Measurements from ENCODE around the gene PANX1. TPM values are rescaled to one million over a fixed set of nuclear protein-coding genes. Genes with fewer than 3 reads are reported as not detected.

The PANX1 gene
- total RNA-seq, 1 experiment from 2014 or later, result 21.9 TPM

- Histone ChIP-seq H3K4me3 (replicated peaks in 1 of 2; ENCODE audit: low read depth in 1 of 2, low read length in 2 of 2) (no peak overlapping the region), H3K9ac (ENCODE audit: low read length) (no peak overlapping the region), H3K79me2 (ENCODE audit: insufficient read depth, low read length) (peaks cover 94% of the 10 kb centered on the region), H3K27me3 (ENCODE audit: insufficient read depth, low read length) (no peaks in the 10 kb centered on the region), H3K4me1 (ENCODE audit: control insufficient read depth in 1 of 2, insufficient read depth in 2 of 2, low read length in 2 of 2) (peaks cover 0 to 11% of the 10 kb centered on the region in 2 experiments; a peak in 2 of 4 replicates), H4K20me1 (ENCODE audit: insufficient read depth) (no peaks in the 10 kb centered on the region; the same call in 1 of the 2 replicates), H2AFZ (ENCODE audit: low read depth, low read length, poor library complexity, severe bottlenecking) (no peak overlapping the region), H3K36me3 (ENCODE audit: control insufficient read depth in 1 of 2, insufficient read depth in 2 of 2, low read length in 2 of 2) (no peaks in the 10 kb centered on the region), H3K27ac (ENCODE audit: low read depth, low read length) (no peak overlapping the region), H3K9me3 (ENCODE audit: control insufficient read depth in 1 of 2, insufficient read depth in 1 of 2, low read depth in 1 of 2, low read length in 2 of 2) (no peaks in the 10 kb centered on the region), H3K4me2 (ENCODE audit: low read length) (no peak overlapping the region), H3K9me2 (ENCODE audit: insufficient read depth) (no peaks in the 10 kb centered on the region)
- no TSS peak for BruUV-seq (replicated peaks)
- intact Hi-C loops (cut with micrococcal nuclease), result no loop called here
- RAD21 ChIA-PET (ENCODE audit: low non-redundant PET in 1 of 2, low total read pairs in 2 of 2, uncharacterized antibody in 2 of 2, unreplicated experiment in 2 of 2), result no interaction called here
- no peak for TF ChIP-seq EZH2phosphoT487 (IDR thresholded peaks at IDR 0.05; ENCODE audit: borderline replicate concordance)
- TF ChIP-seq JUND (IDR thresholded peaks at IDR 0.05), result no peak
- no peak for TF ChIP-seq ZFX (IDR thresholded peaks at IDR 0.05)
- TF ChIP-seq ZBTB33 (IDR thresholded peaks at IDR 0.05; ENCODE audit: extremely low read depth, insufficient replicate concordance, low read length), result no peak
- TF ChIP-seq YY1 (IDR thresholded peaks at IDR 0.05; ENCODE audit: extremely low read depth, insufficient replicate concordance, low read depth, low read length), result no peak
- TF ChIP-seq FOSL1 (IDR thresholded peaks at IDR 0.05; ENCODE audit: low read depth), result no peak
- TF ChIP-seq REST (IDR thresholded peaks at IDR 0.05; ENCODE audit: low read depth), result no peak
- TF ChIP-seq MAX (IDR thresholded peaks at IDR 0.05), result no peak
- TF ChIP-seq POLR2A (IDR thresholded peaks at IDR 0.05; ENCODE audit: borderline replicate concordance, extremely low read depth, insufficient read depth, insufficient read length), result no peak
- TF ChIP-seq, protein P1, sequence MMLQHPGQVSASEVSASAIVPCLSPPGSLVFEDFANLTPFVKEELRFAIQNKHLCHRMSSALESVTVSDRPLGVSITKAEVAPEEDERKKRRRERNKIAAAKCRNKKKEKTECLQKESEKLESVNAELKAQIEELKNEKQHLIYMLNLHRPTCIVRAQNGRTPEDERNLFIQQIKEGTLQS (IDR thresholded peaks at IDR 0.05), result no peak
- no peak for TF ChIP-seq SP1 (IDR thresholded peaks at IDR 0.05; ENCODE audit: low read depth)
- CTCF ChIA-PET, result interaction anchor here (0.6 kb wide), 1 partner anchor 253 kb away, joined by 3 read pairs; no protein-coding TSS in a partner anchor
- no peak for DNase-seq (ENCODE audit: low read depth, low spot score)
- POLR2A ChIA-PET, result interaction anchor here (1.2 kb wide), 1 partner anchor 15 kb away, joined by 5 read pairs; the partner anchor contains the start of gene PANX1
- peak; percentile 40 for ATAC-seq
These were observed 15.6 kb downstream of the PANX1 start for GRCh38 chr11:94144216-94144615.

Data from HCT116 (cell line).